Endothelial cell of umbilical vein (primary cell): ENCODE measurements around the gene CPSF3. TPM values are rescaled to one million over a fixed set of nuclear protein-coding genes. Genes with fewer than 3 reads are reported as not detected.

Source experiments
- BruUV-seq: library from RNA; stranded (reverse); fragments of 400-500 nt; replicated peaks from 2 replicates; lab custom pipeline; 2021; lab: Mats Ljungman, UMichigan
- CTCF ChIA-PET: fragments of 300-600, 350-600 bp; sonication (Branson Sonifier 250); formaldehyde crosslinking; loops from one replicate; lab custom pipeline; 2021; ENCODE audit warnings: antibody characterized with exemption, inconsistent platforms; lab: Charles Lee
- POLR2A ChIA-PET: fragments of 300-600, 350-600 bp; sonication (Branson Sonifier 250); formaldehyde crosslinking; loops from one replicate; lab custom pipeline; 2021; ENCODE audit warnings: antibody characterized with exemption, inconsistent platforms; lab: Charles Lee
- DNase-seq: peaks from one replicate; pipeline ENCODE4 v3.0.0-alpha.2; 2011; ENCODE audit warnings: low read depth, low spot score
- FAIRE-seq: peaks from 2 replicates; lab custom pipeline; 2011; peaks lifted over from hg19 to GRCh38; lab: Jason Lieb, UNC
- H2AFZ ChIP-seq: 2 replicates; pipeline ENCODE4 v1.6.0; 2012; ENCODE audit warnings: low read depth, low read length, control low read depth, inconsistent platforms
- H3K27ac ChIP-seq: 2 replicates; pipeline ENCODE4 v1.5.1; 2011; ENCODE audit warnings: low read depth, mild to moderate bottlenecking, control low read depth, low read length, moderate library complexity; ENCODE audit not compliant: insufficient read depth
- H3K27me3 ChIP-seq, 2 experiments: 2 replicates each; pipeline versions ENCODE4 v1.6.0 to v1.6.1; 2011; ENCODE audit warnings: low read length in 2 of 2, mixed read lengths in 1 of 2; ENCODE audit not compliant: control insufficient read depth in 2 of 2, insufficient read depth in 2 of 2
- H3K36me3 ChIP-seq, 2 experiments: 2 replicates in 1 of 2; 3 replicates in 1 of 2; pipeline ENCODE4 v1.5.1; 2011; ENCODE audit warnings: low read length in 2 of 2, mild to moderate bottlenecking in 1 of 2, moderate library complexity in 1 of 2; ENCODE audit not compliant: control insufficient read depth in 2 of 2, insufficient read depth in 2 of 2; ENCODE audit errors: extremely low read depth in 1 of 2
- H3K4me1 ChIP-seq: 3 replicates; pipeline ENCODE4 v1.5.1; 2011; ENCODE audit warnings: mild to moderate bottlenecking, low read length; ENCODE audit not compliant: control insufficient read depth, insufficient read depth; ENCODE audit errors: extremely low read depth
- H3K4me2 ChIP-seq: 2 replicates; pipeline ENCODE4 v1.6.1; 2011; ENCODE audit warnings: low read length, control low read depth, mixed read lengths; ENCODE audit not compliant: insufficient read depth
- H3K4me3 ChIP-seq, 3 experiments: fragments of 200-600 bp in 1 of 3; sonication (generic), shearing (Covaris generic) in 1 of 3; replicated peaks in 1 of 3; 2 replicates each; pipeline ENCODE4 v1.5.1; 2011 to 2016; ENCODE audit warnings: control low read depth in 3 of 3, low read length in 3 of 3, mild to moderate bottlenecking in 2 of 3, inconsistent platforms in 1 of 3, low read depth in 1 of 3, moderate library complexity in 1 of 3; ENCODE audit not compliant: insufficient read depth in 1 of 3
- H3K79me2 ChIP-seq: 2 replicates; pipeline ENCODE4 v1.6.0; 2012; ENCODE audit warnings: low read length, inconsistent platforms; ENCODE audit not compliant: control insufficient read depth, insufficient read depth
- H3K9ac ChIP-seq: replicated peaks from 2 replicates; pipeline ENCODE3; 2011; ENCODE audit warnings: low read length, control low read depth; ENCODE audit not compliant: insufficient read depth; ENCODE audit errors: extremely low read depth
- H3K9me1 ChIP-seq: replicated peaks from 3 replicates; pipeline ENCODE4 v1.6.0; 2011; ENCODE audit warnings: mild to moderate bottlenecking, low read length; ENCODE audit not compliant: control insufficient read depth, insufficient read depth; ENCODE audit errors: extremely low read depth
- H3K9me3 ChIP-seq: replicated peaks from 2 replicates; pipeline ENCODE4 v1.5.1; 2012; ENCODE audit warnings: low read length, inconsistent platforms; ENCODE audit not compliant: control insufficient read depth, insufficient read depth
- H4K20me1 ChIP-seq: replicated peaks from 2 replicates; pipeline ENCODE3; 2011; ENCODE audit warnings: mild to moderate bottlenecking, low read length; ENCODE audit not compliant: control insufficient read depth, insufficient read depth; ENCODE audit errors: extremely low read depth
- CTCF ChIP-seq, 2 donors: IDR thresholded peaks; 1 replicate in 1 of 2; 2 replicates in 1 of 2; pipeline ENCODE4 v1.5.1; 2011; ENCODE audit warnings: low read length in 2 of 2, mild to moderate bottlenecking in 2 of 2, moderate library complexity in 2 of 2, control low read depth in 1 of 2, inconsistent platforms in 1 of 2, low read depth in 1 of 2; ENCODE audit not compliant: insufficient read depth in 1 of 2; ENCODE audit errors: extremely low read depth in 1 of 2
- FOS ChIP-seq: IDR thresholded peaks from 2 replicates; pipeline ENCODE4 v1.6.1; 2011; ENCODE audit warnings: mild to moderate bottlenecking, low read length, moderate library complexity, borderline replicate concordance; ENCODE audit not compliant: insufficient read depth
- GATA2 ChIP-seq: IDR thresholded peaks from 2 replicates; pipeline ENCODE4 v1.7.0; 2011; ENCODE audit warnings: low read depth, mild to moderate bottlenecking, moderate library complexity, mixed read lengths, low read length; ENCODE audit not compliant: insufficient read length, insufficient read depth
- JUN ChIP-seq: IDR thresholded peaks from 2 replicates; pipeline ENCODE4 v1.6.1; 2011; ENCODE audit warnings: borderline replicate concordance, low read depth; ENCODE audit not compliant: insufficient read length, insufficient read depth
- MAX ChIP-seq: IDR thresholded peaks from 2 replicates; pipeline ENCODE4 v1.6.1; 2011; ENCODE audit not compliant: insufficient read depth, insufficient read length
- MYC ChIP-seq: IDR thresholded peaks from one replicate; pipeline ENCODE4 v1.6.1; 2011; ENCODE audit warnings: mild to moderate bottlenecking, low read depth, low read length
- POLR2AphosphoS5 ChIP-seq: IDR thresholded peaks from 2 replicates; pipeline ENCODE4 v1.6.1; 2012; ENCODE audit warnings: low read depth, mild to moderate bottlenecking, control low read depth, low read length, moderate library complexity; ENCODE audit not compliant: insufficient read depth
- dilution Hi-C: fragments of 300-500 bp; cut with MboI; formaldehyde crosslinking; loops from one replicate; pipeline ENCODE4 v1.15.0; 2019; ENCODE audit warnings: low sequenced_read_pairs; ENCODE audit not compliant: extremely low pct_ligation_motif_present
- intact Hi-C: fragments of 100-400 bp; cut with micrococcal nuclease; formaldehyde crosslinking; loops from one replicate; pipeline ENCODE4 v1.10.0; 2022
- polyA plus RNA-seq, 4 experiments: library from polyadenylated mRNA; depleted of rRNA in 3 of 4; stranded (reverse) in 3 of 4; unstranded in 1 of 4; fragments of >200 nt; gene quantifications; 2 replicates each; pipeline versions ENCODE4 v1.2.1 to v1.2.3, GENCODE V29; 2011 to 2012; ENCODE audit warnings: missing spikeins in 1 of 4
- total RNA-seq: library from RNA; stranded (reverse); gene quantifications from 2 replicates; pipeline ENCODE4 v1.2.3, GENCODE V29; 2021

CPSF3 gene
- total and polyA plus RNA-seq, 2 donors (not counting 3 experiments of a cell fraction or from before 2014, with no cell fraction given), result 13.7 to 35.6 TPM

DNA sequence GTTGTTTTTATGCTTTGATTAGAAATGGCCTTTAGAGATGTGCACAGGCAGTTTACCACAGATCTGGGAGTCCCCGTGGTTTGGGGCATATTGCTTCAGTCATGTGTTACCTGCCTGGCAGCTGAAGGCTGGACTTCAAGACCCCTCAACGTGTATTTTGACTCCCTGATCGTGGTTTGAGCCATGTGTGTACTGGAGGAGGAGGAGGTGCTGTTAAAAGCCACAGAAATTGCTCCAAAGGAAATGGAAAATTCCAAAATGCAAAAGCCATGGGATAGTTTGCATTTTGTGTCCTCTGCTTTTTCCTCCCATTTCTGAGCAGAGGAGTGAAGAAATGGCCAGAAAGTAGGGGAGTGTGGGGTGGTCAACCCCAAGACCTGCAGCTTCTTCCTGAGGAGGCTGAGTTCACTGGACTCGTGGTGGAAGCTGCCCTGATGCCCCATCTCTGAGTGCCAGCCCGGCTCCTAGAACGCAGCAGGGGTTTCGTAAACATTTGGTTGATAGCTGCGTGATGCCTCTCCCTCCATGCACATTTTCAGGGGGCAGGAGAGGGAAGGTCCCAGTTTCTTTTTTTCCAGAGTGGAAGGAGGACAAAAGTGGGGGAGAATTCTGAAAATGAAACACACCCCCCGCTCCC lies 45.9 kb upstream of the CPSF3 start:
- ChIA-PET POLR2A (no interaction called here), CTCF (interaction anchor here (1.3 kb wide), 2 partner anchors 44 to 234 kb away, joined by 5 read pairs; no protein-coding TSS in a partner anchor)
- H3K9ac ChIP-seq, result peak overlapping the region; percentile 7
- no peak overlapping the region for H3K4me2 ChIP-seq
- no peaks in the 10 kb centered on the region for H3K27me3 ChIP-seq
- no peak for DNase-seq
- no peak for FAIRE-seq
- H3K4me3 ChIP-seq, result no peak overlapping the region
- no peak overlapping the region for H2AFZ ChIP-seq
- TF ChIP-seq MYC (no peak), POLR2AphosphoS5 (no peak), FOS (no peak), JUN (no peak), GATA2 (no peak), MAX (no peak), CTCF (IDR thresholded peaks at IDR 0.05; ENCODE audit: extremely low read depth in 1 of 2, insufficient read depth in 1 of 2, low read depth in 1 of 2, low read length in 2 of 2) (no peak)
- peaks cover 12% of the 10 kb centered on the region for H3K4me1 ChIP-seq
- peaks cover 9 to 40% of the 10 kb centered on the region in 2 experiments for H3K36me3 ChIP-seq
- H4K20me1 ChIP-seq, result no peaks in the 10 kb centered on the region
- H3K27ac ChIP-seq, result peak overlapping the region; percentile 73
- no TSS peak for BruUV-seq
- dilution Hi-C loops, result no loop called here
- H3K9me3 ChIP-seq, result no peaks in the 10 kb centered on the region
- H3K79me2 ChIP-seq, result no peaks in the 10 kb centered on the region
- intact Hi-C loops, result loop anchor here (2.0 kb wide), 1 partner anchor 235 kb away; no protein-coding TSS in a partner anchor
- no peaks in the 10 kb centered on the region for H3K9me1 ChIP-seq
